Prostate gland (tissue), 2 donors: ENCODE data around the gene ACTL10.
"Not testable (repeated sequence)": the region's sequence is repeated elsewhere in the genome, so short reads cannot be mapped to it uniquely, and the experiment has no call there.

Source experiments
- CTCF ChIP-seq, 4 experiments: fragments of 200-600 bp in 2 of 4; fragments of 450-650 bp in 2 of 4; sonication (generic) in 2 of 4; IDR thresholded peaks; 1 replicate in 3 of 4; 2 replicates in 1 of 4; pipeline ENCODE4 v1.5.1; 2016 to 2019; ENCODE audit warnings: antibody characterized with exemption in 4 of 4, mild to moderate bottlenecking in 2 of 4, moderate library complexity in 2 of 4
- POLR2AphosphoS5 ChIP-seq: sonication (generic); formaldehyde crosslinking; IDR thresholded peaks from one replicate; pipeline ENCODE4 v1.6.1; 2017; ENCODE audit warnings: antibody characterized with exemption

- not testable (repeated sequence) for TF ChIP-seq POLR2AphosphoS5; CTCF (IDR thresholded peaks at IDR 0.05)
These were observed 34.8 kb upstream of the ACTL10 start for GRCh38 chr20:33631910-33632309.
